ENCODE data around the gene CEP85L. TPM values are rescaled to one million over a fixed set of nuclear protein-coding genes. Genes with fewer than 3 reads are reported as not detected.

The CEP85L gene
- 10 to 100 TPM; 45.7 to 48.7 TPM for total RNA-seq

- ATAC-seq (peak; percentile 92), DNase-seq (peak; percentile 91)
- ChIA-PET POLR2A (interaction anchor here (0.8 to 3.2 kb wide), 9 partner anchors 8 to 243 kb away, joined by 3 to 35 read pairs (median 4); partner anchors contain the start of gene ASF1A), CTCF (interaction anchor here (0.7 to 1.6 kb wide), 9 partner anchors 9 to 149 kb away, joined by 3 to 7 read pairs (median 3); no protein-coding TSS in a partner anchor)
- Mint-ChIP-seq H3K4me3 (peak within 1 kb of the TSS; percentile 85), H3K9me3 (ENCODE audit: insufficient read depth) (no peaks in the 10 kb centered on the region), H3K4me1 (ENCODE audit: low read depth) (peaks cover 43% of the 10 kb centered on the region), H3K27ac (peak within 1 kb of the TSS; percentile 90), H3K36me3 (ENCODE audit: low read depth) (peaks cover 24% of the 10 kb centered on the region), H3K27me3 (ENCODE audit: low read depth) (no peaks in the 10 kb centered on the region)
Measured at GRCh38 chr6:118651282-118652050, at the start of gene CEP85L. TSS of gene CEP85L (minus strand) at chr6:118651591. CDS start at chr6:118651269, 322 bp downstream.

- ChIA-PET POLR2A (interaction anchor here (3.1 kb wide), 1 partner anchor 9 kb away, joined by 17 read pairs; no protein-coding TSS in a partner anchor), CTCF (interaction anchor here (0.6 kb wide), 1 partner anchor 10 kb away, joined by 3 read pairs; no protein-coding TSS in a partner anchor)
- H3K36me3 Mint-ChIP-seq (ENCODE audit: low read depth): peaks cover 73% of the 10 kb centered on the region
- DNase-seq (no peak), ATAC-seq (no peak)
- H3K4me1 Mint-ChIP-seq (ENCODE audit: low read depth): peaks cover 42% of the 10 kb centered on the region
- no peak overlapping the region for H3K4me3 Mint-ChIP-seq
- no peaks in the 10 kb centered on the region for H3K9me3 Mint-ChIP-seq (ENCODE audit: insufficient read depth)
- no peak overlapping the region for H3K27ac Mint-ChIP-seq
- no peaks in the 10 kb centered on the region for H3K27me3 Mint-ChIP-seq (ENCODE audit: low read depth)
Measured at GRCh38 chr6:118700531-118700930, 49.1 kb upstream of the CEP85L start.

DNA sequence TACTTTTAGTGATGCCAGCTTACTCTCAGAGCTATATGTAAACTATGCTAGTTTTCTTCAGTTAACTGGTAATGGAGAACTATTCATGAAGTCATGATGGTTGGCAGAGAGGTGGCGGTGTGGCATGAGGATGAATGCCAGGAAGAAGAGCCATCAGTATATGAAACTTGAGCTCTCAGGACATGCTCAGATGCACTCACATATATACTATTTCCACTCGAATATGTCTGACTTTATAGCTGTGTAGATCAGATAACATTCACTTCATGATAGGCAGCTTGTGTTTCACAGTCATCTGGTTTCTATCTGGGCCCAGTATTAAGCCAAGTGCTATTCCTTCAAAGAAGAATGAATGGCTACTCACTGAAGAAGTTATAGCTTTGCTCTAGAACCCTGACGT is 46.2 kb upstream of the CEP85L start:
- ChIA-PET POLR2A (interaction anchor here (1.0 to 2.0 kb wide), 3 partner anchors 9 to 12 kb away, joined by 3 to 9 read pairs (median 8); no protein-coding TSS in a partner anchor), CTCF (interaction anchor here (0.6 to 3.1 kb wide), 15 partner anchors 9 to 199 kb away, joined by 3 to 19 read pairs (median 3); no protein-coding TSS in a partner anchor)
- ATAC-seq: no peak
- H3K27me3 Mint-ChIP-seq (ENCODE audit: low read depth): no peaks in the 10 kb centered on the region
- H3K36me3 Mint-ChIP-seq (ENCODE audit: low read depth): peaks cover 78% of the 10 kb centered on the region
- no peak for DNase-seq
- H3K4me3 Mint-ChIP-seq: no peak overlapping the region
- peaks cover 41% of the 10 kb centered on the region for H3K4me1 Mint-ChIP-seq (ENCODE audit: low read depth)
- no peak overlapping the region for H3K27ac Mint-ChIP-seq
- H3K9me3 Mint-ChIP-seq (ENCODE audit: insufficient read depth): peaks cover 5% of the 10 kb centered on the region

DNA sequence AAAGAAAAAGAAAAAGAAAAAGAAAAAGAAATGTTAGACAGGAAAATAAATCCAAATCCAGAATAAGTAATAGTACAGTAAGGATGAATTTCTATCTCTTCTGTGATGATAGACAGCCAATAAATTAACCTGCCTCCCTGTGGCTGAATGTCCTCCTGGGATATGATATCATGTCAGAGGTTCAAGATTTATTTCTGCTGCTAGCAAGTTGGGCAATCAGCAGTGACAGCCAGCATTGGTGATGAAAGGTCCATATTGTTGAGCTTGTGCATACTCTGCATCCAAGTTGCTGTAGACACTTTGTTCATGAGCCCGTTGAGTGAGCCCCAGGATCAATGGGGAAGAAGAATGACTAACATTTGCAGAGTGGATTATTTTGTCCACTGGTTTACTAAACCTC is 44.9 kb upstream of the CEP85L start:
- ChIA-PET POLR2A (interaction anchor here (2.0 kb wide), 1 partner anchor 10 kb away, joined by 9 read pairs; no protein-coding TSS in a partner anchor), CTCF (interaction anchor here (0.6 to 3.1 kb wide), 8 partner anchors 9 to 200 kb away, joined by 3 to 19 read pairs (median 4); no protein-coding TSS in a partner anchor)
- peaks cover 39% of the 10 kb centered on the region for H3K4me1 Mint-ChIP-seq (ENCODE audit: low read depth)
- no peaks in the 10 kb centered on the region for H3K27me3 Mint-ChIP-seq (ENCODE audit: low read depth)
- peaks cover 70% of the 10 kb centered on the region for H3K36me3 Mint-ChIP-seq (ENCODE audit: low read depth)
- DNase-seq (no peak), ATAC-seq (no peak)
- no peak overlapping the region for H3K27ac Mint-ChIP-seq
- peaks cover 5% of the 10 kb centered on the region for H3K9me3 Mint-ChIP-seq (ENCODE audit: insufficient read depth)
- H3K4me3 Mint-ChIP-seq: no peak overlapping the region

DNA sequence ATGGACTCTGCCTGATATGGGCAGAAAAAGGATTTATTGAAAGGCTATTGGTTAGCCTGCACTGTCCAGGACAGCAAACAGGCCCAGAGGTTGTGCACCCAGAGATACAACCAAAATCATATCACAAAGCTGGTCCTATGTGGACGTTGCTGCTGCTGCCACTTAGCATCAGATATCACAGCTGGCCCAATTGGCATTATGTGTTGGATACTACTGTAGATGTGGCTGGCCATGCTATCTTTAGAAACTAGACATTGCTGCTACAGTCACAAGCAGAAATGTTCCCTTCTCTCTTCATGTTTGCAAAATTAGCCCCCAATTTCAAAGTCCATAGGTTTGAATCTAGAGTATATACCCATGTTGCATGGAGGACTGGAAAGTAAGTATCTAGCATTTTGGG is 42.2 kb upstream of the CEP85L start:
- peaks cover 5% of the 10 kb centered on the region for H3K9me3 Mint-ChIP-seq (ENCODE audit: insufficient read depth)
- CTCF ChIA-PET: interaction anchor here (2.3 kb wide), 1 partner anchor 83 kb away, joined by 8 read pairs; no protein-coding TSS in a partner anchor
- no peak overlapping the region for H3K4me3 Mint-ChIP-seq
- H3K36me3 Mint-ChIP-seq (ENCODE audit: low read depth): peaks cover 64% of the 10 kb centered on the region
- H3K27ac Mint-ChIP-seq: no peak overlapping the region
- H3K27me3 Mint-ChIP-seq (ENCODE audit: low read depth): no peaks in the 10 kb centered on the region
- ATAC-seq (no peak), DNase-seq (no peak)
- POLR2A ChIA-PET: interaction anchor here (1.8 kb wide), 1 partner anchor 9 kb away, joined by 5 read pairs; no protein-coding TSS in a partner anchor
- peaks cover 27% of the 10 kb centered on the region for H3K4me1 Mint-ChIP-seq (ENCODE audit: low read depth)

DNA sequence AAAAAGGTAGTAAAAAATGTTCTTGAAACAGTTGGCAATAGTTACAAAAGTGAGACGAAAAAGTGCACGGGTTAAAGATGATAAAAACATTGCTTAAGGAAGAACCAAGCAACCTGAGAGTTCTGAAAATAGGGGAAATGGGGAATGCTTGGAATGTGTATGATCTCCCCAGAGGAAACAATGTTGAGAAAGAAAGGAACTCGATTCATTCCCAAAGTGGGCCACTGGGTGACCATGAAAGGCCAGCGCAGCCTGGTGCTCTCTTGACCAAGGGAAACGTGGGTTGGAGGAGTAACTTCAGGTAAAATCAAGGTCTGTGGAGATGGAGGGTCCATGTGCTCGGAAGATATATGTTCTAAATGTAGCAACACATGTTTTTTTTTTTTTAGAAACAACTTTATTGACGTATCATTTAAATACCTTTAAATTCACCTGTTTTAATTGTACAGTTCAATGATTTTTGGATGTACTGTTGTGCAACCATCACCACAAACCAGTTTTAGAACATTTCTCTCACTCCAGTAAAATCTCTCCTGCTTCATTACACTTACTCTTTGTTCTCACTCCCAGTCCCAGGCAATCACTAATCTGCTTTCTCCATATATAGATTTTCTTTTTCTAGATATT is 34.5 kb upstream of the CEP85L start:
- Mint-ChIP-seq H3K36me3 (ENCODE audit: low read depth) (peaks cover 34% of the 10 kb centered on the region), H3K27me3 (ENCODE audit: low read depth) (no peaks in the 10 kb centered on the region), H3K27ac (no peak overlapping the region), H3K9me3 (ENCODE audit: insufficient read depth) (no peaks in the 10 kb centered on the region), H3K4me3 (no peak overlapping the region), H3K4me1 (ENCODE audit: low read depth) (peaks cover 43% of the 10 kb centered on the region)
- DNase-seq (no peak), ATAC-seq (no peak)
- CTCF ChIA-PET: interaction anchor here (4.2 kb wide), 1 partner anchor 21 kb away, joined by 35 read pairs; no protein-coding TSS in a partner anchor
- POLR2A ChIA-PET: interaction anchor here (1.1 to 2.7 kb wide), 2 partner anchors 23 kb away, joined by 3 to 17 read pairs; no protein-coding TSS in a partner anchor

DNA sequence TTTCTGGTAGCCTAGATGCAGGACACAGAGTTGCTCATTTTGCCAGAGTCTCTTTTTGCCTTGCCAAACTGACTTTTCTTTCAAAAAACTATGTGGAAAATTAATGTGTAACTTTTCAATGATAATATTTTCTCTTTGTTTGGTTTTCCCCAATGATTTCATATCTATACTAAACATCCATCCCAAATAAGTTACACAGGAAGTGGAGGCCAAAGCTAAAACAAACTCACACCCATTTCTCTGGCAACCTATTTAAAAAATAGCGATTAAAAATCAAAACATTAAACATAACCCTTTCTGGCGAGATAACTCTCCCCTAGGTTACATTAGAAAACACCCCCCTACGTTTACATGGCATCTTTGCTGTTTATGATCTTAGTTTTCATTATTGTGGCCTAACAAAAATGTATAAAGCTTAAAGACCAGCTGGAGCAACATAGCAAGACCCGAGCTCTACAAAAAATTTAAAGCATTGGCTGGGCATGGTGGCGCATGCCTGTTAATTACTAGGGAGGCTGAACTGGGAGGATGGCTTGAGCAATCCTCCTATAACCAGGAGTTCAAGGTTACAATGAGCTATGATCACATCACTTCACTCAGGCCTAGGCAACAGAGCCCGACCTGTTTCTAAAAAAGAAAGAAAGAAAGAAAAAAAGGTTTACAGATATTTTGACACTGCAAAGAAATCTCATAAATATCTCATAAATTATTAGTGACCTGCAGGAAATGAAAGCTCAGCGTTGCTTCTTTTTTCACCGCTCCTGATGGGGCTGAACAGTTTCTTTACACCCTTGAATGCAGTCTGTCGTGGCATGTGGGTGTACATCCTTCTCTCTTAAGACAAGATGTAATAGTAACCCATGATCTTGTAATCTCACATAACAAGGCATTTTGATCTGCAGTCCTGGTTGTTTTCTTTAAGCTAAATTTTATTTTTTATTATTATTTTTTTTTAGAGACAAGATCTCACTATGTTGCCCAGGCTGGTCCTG is 32.8 kb upstream of the CEP85L start:
- ATAC-seq: no peak
- Mint-ChIP-seq H3K36me3 (ENCODE audit: low read depth) (peaks cover 25% of the 10 kb centered on the region), H3K27ac (no peak overlapping the region), H3K4me1 (ENCODE audit: low read depth) (peaks cover 59% of the 10 kb centered on the region), H3K27me3 (ENCODE audit: low read depth) (no peaks in the 10 kb centered on the region), H3K4me3 (no peak overlapping the region), H3K9me3 (ENCODE audit: insufficient read depth) (no peaks in the 10 kb centered on the region)
- DNase-seq: no peak
- POLR2A ChIA-PET: interaction anchor here (1.6 to 2.7 kb wide), 3 partner anchors 9 to 25 kb away, joined by 5 to 17 read pairs (median 7); no protein-coding TSS in a partner anchor
- CTCF ChIA-PET: interaction anchor here (0.7 to 4.2 kb wide), 13 partner anchors 12 to 426 kb away, joined by 3 to 35 read pairs (median 3); partner anchors contain the start of gene CEP85L

DNA sequence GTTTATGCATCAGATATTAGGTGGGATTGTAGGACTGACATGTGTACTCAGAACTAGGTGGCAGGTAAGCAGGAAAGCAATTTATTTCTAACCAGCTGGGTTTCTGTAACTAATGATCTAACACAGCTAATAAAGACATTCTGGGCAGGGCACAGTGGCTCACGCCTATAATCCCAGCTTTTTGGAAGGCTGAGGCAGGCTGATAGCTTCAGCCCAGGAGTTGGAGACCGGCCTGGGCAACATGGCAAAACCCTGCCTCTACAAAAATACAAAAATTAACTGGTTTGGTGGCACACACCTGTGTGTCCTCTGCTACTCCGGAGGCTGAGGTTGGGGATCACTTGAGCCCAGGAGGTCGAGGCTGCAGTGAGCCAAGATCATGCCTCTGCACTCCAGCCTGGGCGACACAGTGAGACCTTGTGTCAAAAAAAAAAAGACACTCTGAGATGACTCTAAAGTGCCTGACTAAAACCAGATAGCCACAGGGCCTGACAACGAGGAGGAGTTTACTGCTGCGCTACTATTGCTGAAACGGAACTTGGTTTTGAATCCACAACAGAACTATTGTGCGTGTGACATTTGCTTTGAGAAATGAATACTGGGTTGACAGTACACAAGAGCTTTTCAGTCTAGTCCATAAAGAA is 29.2 kb upstream of the CEP85L start:
- peaks cover 27% of the 10 kb centered on the region for H3K36me3 Mint-ChIP-seq (ENCODE audit: low read depth)
- CTCF ChIA-PET: interaction anchor here (1.0 to 1.1 kb wide), 3 partner anchors 9 to 115 kb away, joined by 3 to 5 read pairs (median 3); no protein-coding TSS in a partner anchor
- H3K4me3 Mint-ChIP-seq: peak overlapping the region; percentile 4
- peak; percentile 84 for ATAC-seq
- POLR2A ChIA-PET: interaction anchor here (1.0 kb wide), 2 partner anchors 11 to 29 kb away, joined by 4 read pairs; no protein-coding TSS in a partner anchor
- H3K9me3 Mint-ChIP-seq (ENCODE audit: insufficient read depth): no peaks in the 10 kb centered on the region
- peaks cover 44% of the 10 kb centered on the region for H3K4me1 Mint-ChIP-seq (ENCODE audit: low read depth)
- no peaks in the 10 kb centered on the region for H3K27me3 Mint-ChIP-seq (ENCODE audit: low read depth)
- H3K27ac Mint-ChIP-seq: peak overlapping the region; percentile 56
- peak; percentile 50 for DNase-seq

DNA sequence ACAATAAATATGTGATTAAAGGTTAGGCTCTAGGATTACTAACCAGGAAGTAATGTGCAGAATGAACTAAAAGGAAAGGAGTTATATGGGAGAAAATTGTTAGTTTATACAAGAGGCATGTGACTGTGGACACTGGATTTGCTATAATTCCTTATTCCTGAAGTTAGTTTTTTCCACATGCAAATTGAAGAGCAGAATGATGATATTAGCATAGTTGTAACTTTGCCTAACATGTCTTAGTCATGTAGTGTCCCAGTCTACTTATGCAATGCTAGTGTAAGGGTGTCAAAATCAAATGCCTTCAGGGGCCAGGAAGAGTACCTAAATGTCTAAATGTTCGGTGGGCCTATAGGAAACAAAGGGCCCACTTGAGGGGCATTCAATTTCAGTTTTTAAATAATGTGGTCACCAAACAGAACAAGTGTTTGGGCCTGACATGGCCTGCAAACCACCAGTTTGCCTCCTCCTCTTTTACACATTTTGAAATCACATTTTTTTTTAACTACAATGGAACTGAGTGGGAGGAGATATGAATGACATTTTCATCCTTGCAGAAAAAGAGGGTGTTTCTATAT is 28.0 kb upstream of the CEP85L start:
- H3K9me3 Mint-ChIP-seq (ENCODE audit: insufficient read depth): no peaks in the 10 kb centered on the region
- DNase-seq (no peak), ATAC-seq (no peak)
- H3K27ac Mint-ChIP-seq: no peak overlapping the region
- no peak overlapping the region for H3K4me3 Mint-ChIP-seq
- peaks cover 32% of the 10 kb centered on the region for H3K36me3 Mint-ChIP-seq (ENCODE audit: low read depth)
- no peaks in the 10 kb centered on the region for H3K27me3 Mint-ChIP-seq (ENCODE audit: low read depth)
- CTCF ChIA-PET: no interaction called here
- H3K4me1 Mint-ChIP-seq (ENCODE audit: low read depth): peaks cover 42% of the 10 kb centered on the region
- POLR2A ChIA-PET: no interaction called here

DNA sequence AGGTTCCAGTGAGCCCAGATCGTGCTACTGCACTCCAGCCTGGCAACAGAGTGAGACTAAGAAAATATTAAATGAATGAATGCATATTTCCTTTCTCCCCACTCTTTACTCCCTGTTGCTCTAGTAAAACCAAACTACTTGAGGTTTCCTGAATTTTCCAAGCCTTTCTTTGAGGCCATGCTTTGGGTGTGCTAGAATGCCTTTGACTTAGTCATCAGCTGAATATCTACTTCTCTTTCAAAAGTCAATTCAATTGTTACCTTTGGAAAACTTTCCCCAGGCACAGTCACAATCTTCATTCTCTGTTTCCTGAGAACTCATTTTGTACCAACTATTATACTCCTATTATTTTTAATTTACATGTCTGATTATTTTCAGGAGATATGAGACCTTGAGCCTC is 27.5 kb upstream of the CEP85L start:
- peaks cover 32% of the 10 kb centered on the region for H3K36me3 Mint-ChIP-seq (ENCODE audit: low read depth)
- H3K9me3 Mint-ChIP-seq (ENCODE audit: insufficient read depth): no peaks in the 10 kb centered on the region
- peaks cover 36% of the 10 kb centered on the region for H3K4me1 Mint-ChIP-seq (ENCODE audit: low read depth)
- ATAC-seq (no peak), DNase-seq (no peak)
- H3K27me3 Mint-ChIP-seq (ENCODE audit: low read depth): no peaks in the 10 kb centered on the region
- ChIA-PET POLR2A (no interaction called here), CTCF (no interaction called here)
- H3K27ac Mint-ChIP-seq: no peak overlapping the region
- no peak overlapping the region for H3K4me3 Mint-ChIP-seq

All from activated CD8-positive, alpha-beta T cell treated with anti-CD3 and anti-CD28 coated beads, Interleukin-2, amount 10 ng/mL, durations not matched to agents 7 days and 5 days (primary cell).